GM10266 (cell line): ENCODE data around the gene AMBRA1.

Experiments
- DNase-seq: peaks from one replicate; pipeline ENCODE4 v3.0.0; 2012; ENCODE audit errors: extremely low spot score
- TF ChIP-seq, protein P1 (sequence below): IDR thresholded peaks from 2 replicates; pipeline ENCODE4 v1.5.1; 2012; ENCODE audit warnings: mild to moderate bottlenecking, low read depth; ENCODE audit not compliant: control insufficient read depth, insufficient read depth; ENCODE audit errors: missing control alignments

AMBRA1 gene

GRCh38 chr11:46555267-46556054 lies 38.4 kb downstream of the AMBRA1 start:
- peak; percentile 35 for DNase-seq
- TF ChIP-seq, protein P1, sequence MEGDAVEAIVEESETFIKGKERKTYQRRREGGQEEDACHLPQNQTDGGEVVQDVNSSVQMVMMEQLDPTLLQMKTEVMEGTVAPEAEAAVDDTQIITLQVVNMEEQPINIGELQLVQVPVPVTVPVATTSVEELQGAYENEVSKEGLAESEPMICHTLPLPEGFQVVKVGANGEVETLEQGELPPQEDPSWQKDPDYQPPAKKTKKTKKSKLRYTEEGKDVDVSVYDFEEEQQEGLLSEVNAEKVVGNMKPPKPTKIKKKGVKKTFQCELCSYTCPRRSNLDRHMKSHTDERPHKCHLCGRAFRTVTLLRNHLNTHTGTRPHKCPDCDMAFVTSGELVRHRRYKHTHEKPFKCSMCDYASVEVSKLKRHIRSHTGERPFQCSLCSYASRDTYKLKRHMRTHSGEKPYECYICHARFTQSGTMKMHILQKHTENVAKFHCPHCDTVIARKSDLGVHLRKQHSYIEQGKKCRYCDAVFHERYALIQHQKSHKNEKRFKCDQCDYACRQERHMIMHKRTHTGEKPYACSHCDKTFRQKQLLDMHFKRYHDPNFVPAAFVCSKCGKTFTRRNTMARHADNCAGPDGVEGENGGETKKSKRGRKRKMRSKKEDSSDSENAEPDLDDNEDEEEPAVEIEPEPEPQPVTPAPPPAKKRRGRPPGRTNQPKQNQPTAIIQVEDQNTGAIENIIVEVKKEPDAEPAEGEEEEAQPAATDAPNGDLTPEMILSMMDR, result no peak

DNA sequence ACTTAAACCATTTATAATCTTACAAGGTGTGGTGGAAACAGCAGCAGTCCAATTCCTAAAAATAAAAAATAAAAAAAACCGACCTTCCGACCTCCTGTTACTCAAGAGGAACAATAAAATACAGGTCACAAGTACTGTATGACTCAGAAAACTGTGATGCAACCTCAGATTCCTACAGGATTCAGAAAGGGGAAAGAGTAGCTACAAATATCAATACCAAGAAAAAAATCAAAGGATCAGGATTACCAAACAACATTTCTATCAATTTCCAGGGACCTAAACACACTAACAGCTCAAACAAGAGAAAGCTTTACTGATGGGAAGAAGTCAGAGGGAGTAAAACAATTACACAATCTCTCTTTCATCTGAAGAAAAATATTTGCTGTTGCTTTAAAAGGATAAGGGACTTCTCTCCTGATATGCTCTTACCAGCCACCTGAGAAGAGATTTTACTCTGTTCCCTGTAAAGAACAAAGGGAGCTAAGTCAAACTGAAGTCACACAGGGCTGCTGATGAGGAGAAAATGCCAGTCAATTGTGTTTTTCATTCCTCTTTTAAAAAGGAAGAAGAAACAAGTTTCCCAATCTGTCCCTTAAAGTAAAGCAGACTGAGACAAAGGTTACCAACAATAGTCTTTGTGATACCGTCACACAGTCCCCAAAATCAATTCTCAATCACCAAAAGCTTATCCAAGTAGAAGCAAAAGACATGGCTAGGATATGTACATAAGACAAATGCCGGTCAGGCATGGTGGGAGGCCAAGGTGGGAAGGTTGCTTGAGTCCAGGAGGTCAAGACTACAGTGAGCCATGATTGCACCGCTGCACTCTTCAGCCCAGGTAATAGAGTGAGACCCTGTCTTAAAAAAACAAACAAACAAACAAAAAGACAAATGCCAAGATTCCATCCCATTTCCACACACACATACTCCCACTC lies 39.3 kb downstream of the AMBRA1 start:
- TF ChIP-seq, protein P1, result no peak
- DNase-seq, result no peak

- no peak for DNase-seq
- TF ChIP-seq, protein P1, result no peak
Measured at GRCh38 chr11:46553814-46554212, 40.0 kb downstream of the AMBRA1 start.

GRCh38 chr11:46551261-46551660 lies 42.6 kb downstream of the AMBRA1 start:
- no peak for DNase-seq
- TF ChIP-seq, protein P1, result no peak

DNA sequence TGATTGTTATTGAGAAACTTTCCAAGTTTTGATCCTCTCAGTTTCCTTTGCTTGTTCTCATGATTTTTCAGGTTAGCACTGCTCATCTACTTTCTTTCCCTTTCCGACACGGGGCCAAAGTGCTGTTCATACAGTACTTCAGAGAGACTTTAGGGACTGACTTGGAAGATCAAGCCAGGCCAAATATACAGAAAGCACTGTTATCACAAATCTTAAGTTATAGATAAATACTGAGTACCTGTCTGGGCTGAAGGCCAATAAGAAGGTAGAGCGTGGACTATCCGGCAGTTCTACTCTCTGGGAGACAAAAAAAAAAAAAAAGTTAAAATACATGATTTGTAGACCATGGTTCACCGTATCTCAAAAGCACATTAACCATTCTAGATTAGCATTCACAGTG lies 46.2 kb downstream of the AMBRA1 start:
- no peak for DNase-seq

DNA sequence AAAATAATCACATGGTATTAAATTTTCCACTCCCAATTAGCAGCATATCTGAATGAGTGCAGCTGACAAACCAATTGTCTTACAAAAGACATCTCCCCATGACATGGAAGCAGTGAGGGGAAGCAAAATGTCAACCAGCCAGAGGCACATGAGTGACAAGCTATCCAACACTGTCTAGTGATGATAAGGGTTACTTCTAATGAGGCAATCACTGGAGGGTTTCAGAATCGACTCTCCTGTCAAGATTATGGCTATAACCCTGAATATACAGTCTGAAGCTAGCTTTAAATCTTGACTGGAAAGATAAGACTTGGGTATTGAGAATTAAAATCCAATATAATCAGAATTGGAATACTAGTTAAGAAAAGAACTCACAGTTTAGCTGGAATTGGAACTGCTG lies 50.3 kb downstream of the AMBRA1 start:
- TF ChIP-seq, protein P1, result no peak

More for the DNA sequence above, 46.2 kb downstream of the AMBRA1 start:
- TF ChIP-seq, protein P1, result no peak

More for the DNA sequence above, 50.3 kb downstream of the AMBRA1 start:
- no peak for DNase-seq
